HepG2 (cell line): ENCODE data around the gene OAF. TPM values are rescaled to one million over a fixed set of nuclear protein-coding genes. Genes with fewer than 3 reads are reported as not detected.

Experiments used
- BORCS8-MEF2B ChIP-seq: sonication (generic); formaldehyde crosslinking; IDR thresholded peaks from 2 replicates; pipeline ENCODE4 v1.8.0; 2022; ENCODE audit warnings: mild to moderate bottlenecking, missing genetic modification reagents
- KLF12 ChIP-seq: sonication (generic); formaldehyde crosslinking; IDR thresholded peaks from 2 replicates; pipeline ENCODE4 v1.4.0; 2020; ENCODE audit warnings: missing genetic modification reagents, borderline replicate concordance
- MIER3 ChIP-seq: IDR thresholded peaks from 2 replicates; pipeline ENCODE4 v1.6.1; 2016; ENCODE audit warnings: missing compliant biosample characterization, borderline replicate concordance
- SRF ChIP-seq: IDR thresholded peaks from 2 replicates; pipeline ENCODE4 v1.6.1; 2011; ENCODE audit warnings: mild to moderate bottlenecking, low read depth, low read length, moderate library complexity
- ZBTB7A ChIP-seq: sonication (generic); formaldehyde crosslinking; IDR thresholded peaks from 2 replicates; pipeline ENCODE4 v1.8.0; 2022; ENCODE audit warnings: mild to moderate bottlenecking, missing genetic modification reagents
- ZFP36L1 ChIP-seq: sonication (generic); formaldehyde crosslinking; IDR thresholded peaks from 2 replicates; pipeline ENCODE4 v1.8.0; 2022; ENCODE audit warnings: mild to moderate bottlenecking, missing genetic modification reagents, moderate library complexity
- ZNF124 ChIP-seq: sonication (generic); formaldehyde crosslinking; IDR thresholded peaks from 2 replicates; pipeline ENCODE4 v1.4.0; 2020; ENCODE audit warnings: missing genetic modification reagents
- ZNF530 ChIP-seq: sonication (generic); formaldehyde crosslinking; IDR thresholded peaks from 2 replicates; pipeline ENCODE4 v1.5.0; 2020; ENCODE audit warnings: low read depth, mild to moderate bottlenecking, missing genetic modification reagents
- ZNF713 ChIP-seq: sonication (generic); formaldehyde crosslinking; IDR thresholded peaks from 2 replicates; pipeline ENCODE4 v1.4.0; 2020; ENCODE audit warnings: mild to moderate bottlenecking, missing genetic modification reagents
- polyA plus RNA-seq, 8 experiments: library from polyadenylated mRNA; depleted of rRNA in 3 of 8; stranded (reverse) in 7 of 8; unstranded in 1 of 8; fragments of >200 nt; fragmentation: Illumina TruSeq in 4 of 8; extraction: Trizol in 4 of 8; gene quantifications; 2 replicates each; pipeline versions ENCODE4 v1.2.1 to v1.2.3, GENCODE V29; 2011 to 2016; ENCODE audit warnings: low read depth in 4 of 8, missing spikeins in 1 of 8, mixed read lengths in 1 of 8; ENCODE audit not compliant: insufficient read depth in 1 of 8
- total RNA-seq, 5 experiments: library from RNA; depleted of rRNA; stranded (reverse); fragments of >200 nt; fragmentation: Illumina TruSeq; extraction: Trizol; gene quantifications; 2 replicates each; pipeline ENCODE4 v1.2.3, GENCODE V29; 2016; ENCODE audit warnings: low read depth in 1 of 5
- TF ChIP-seq, protein P1 (sequence below): sonication (generic); formaldehyde crosslinking; IDR thresholded peaks from one replicate; pipeline ENCODE4 v1.5.1; 2020; ENCODE audit warnings: mild to moderate bottlenecking, missing genetic modification reagents; ENCODE audit errors: not compliant biosample characterization

Gene OAF
- total and polyA plus RNA-seq, 2 of the 13 experiments (the other 11 are each of a cell fraction or from before 2014, with no cell fraction given), result 63.7 to 94.6 TPM

DNA sequence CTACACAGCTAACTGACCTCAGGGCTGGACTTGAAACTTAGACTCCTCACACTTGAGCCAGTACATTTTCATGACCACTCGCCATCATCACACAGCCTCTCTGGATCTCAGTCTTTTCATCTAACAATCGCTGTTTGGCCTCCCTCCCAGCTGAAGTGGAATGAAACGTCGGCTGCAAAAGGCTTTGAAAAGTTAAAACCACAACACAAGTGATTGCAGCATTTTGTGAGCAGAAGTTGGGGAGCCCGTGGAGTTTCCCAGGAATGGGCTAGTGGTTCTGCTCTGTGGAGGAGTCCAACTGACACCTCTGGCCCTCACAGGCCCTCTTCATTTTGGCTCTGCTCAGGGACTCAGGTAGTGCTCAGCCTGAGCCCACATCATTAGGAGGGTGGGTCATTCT lies 37.0 kb upstream of the OAF start (continued):
- TF ChIP-seq, protein P1, sequence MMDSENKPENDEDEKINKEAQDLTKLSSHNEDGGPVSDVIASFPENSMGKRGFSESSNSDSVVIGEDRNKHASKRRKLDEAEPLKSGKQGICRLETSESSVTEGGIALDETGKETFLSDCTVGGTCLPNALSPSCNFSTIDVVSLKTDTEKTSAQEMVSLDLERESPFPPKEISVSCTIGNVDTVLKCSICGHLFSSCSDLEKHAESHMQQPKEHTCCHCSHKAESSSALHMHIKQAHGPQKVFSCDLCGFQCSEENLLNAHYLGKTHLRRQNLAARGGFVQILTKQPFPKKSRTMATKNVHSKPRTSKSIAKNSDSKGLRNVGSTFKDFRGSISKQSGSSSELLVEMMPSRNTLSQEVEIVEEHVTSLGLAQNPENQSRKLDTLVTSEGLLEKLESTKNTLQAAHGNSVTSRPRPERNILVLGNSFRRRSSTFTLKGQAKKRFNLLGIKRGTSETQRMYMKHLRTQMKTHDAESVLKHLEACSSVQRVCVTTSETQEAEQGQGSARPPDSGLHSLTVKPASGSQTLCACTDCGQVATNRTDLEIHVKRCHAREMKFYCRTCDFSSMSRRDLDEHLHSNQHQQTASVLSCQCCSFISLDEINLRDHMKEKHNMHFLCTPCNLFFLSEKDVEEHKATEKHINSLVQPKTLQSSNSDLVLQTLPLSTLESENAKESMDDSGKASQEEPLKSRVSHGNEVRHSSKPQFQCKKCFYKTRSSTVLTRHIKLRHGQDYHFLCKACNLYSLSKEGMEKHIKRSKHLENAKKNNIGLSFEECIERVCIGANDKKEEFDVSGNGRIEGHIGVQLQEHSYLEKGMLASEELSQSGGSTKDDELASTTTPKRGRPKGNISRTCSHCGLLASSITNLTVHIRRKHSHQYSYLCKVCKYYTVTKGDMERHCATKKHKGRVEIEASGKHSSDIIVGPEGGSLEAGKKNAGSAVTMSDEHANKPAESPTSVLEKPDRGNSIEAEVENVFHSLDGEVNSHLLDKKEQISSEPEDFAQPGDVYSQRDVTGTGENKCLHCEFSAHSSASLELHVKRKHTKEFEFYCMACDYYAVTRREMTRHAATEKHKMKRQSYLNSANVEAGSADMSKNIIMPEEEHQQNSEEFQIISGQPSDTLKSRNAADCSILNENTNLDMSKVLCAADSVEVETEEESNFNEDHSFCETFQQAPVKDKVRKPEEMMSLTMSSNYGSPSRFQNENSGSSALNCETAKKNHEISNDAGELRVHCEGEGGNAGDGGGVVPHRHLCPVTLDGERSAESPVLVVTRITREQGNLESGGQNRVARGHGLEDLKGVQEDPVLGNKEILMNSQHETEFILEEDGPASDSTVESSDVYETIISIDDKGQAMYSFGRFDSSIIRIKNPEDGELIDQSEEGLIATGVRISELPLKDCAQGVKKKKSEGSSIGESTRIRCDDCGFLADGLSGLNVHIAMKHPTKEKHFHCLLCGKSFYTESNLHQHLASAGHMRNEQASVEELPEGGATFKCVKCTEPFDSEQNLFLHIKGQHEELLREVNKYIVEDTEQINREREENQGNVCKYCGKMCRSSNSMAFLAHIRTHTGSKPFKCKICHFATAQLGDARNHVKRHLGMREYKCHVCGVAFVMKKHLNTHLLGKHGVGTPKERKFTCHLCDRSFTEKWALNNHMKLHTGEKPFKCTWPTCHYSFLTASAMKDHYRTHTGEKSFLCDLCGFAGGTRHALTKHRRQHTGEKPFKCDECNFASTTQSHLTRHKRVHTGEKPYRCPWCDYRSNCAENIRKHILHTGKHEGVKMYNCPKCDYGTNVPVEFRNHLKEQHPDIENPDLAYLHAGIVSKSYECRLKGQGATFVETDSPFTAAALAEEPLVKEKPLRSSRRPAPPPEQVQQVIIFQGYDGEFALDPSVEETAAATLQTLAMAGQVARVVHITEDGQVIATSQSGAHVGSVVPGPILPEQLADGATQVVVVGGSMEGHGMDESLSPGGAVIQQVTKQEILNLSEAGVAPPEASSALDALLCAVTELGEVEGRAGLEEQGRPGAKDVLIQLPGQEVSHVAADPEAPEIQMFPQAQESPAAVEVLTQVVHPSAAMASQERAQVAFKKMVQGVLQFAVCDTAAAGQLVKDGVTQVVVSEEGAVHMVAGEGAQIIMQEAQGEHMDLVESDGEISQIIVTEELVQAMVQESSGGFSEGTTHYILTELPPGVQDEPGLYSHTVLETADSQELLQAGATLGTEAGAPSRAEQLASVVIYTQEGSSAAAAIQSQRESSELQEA (CRISPR knock-in tag), result no peak
- TF ChIP-seq KLF12, result no peak
- no peak for TF ChIP-seq ZNF713 (CRISPR knock-in tag)
- TF ChIP-seq ZNF124 (CRISPR knock-in tag), result no peak
- no peak for TF ChIP-seq MIER3 (CRISPR knock-in tag)
- no peak for TF ChIP-seq SRF
- TF ChIP-seq ZBTB7A (CRISPR knock-in tag), result no peak
- TF ChIP-seq BORCS8-MEF2B (CRISPR knock-in tag), result no peak
- no peak for TF ChIP-seq ZFP36L1
- no peak for TF ChIP-seq ZNF530 (CRISPR knock-in tag)
- TF ChIP-seq, all 625 proteins: peak for 0
